ENCODE data around the gene AQP5.

The AQP5 gene

DNA sequence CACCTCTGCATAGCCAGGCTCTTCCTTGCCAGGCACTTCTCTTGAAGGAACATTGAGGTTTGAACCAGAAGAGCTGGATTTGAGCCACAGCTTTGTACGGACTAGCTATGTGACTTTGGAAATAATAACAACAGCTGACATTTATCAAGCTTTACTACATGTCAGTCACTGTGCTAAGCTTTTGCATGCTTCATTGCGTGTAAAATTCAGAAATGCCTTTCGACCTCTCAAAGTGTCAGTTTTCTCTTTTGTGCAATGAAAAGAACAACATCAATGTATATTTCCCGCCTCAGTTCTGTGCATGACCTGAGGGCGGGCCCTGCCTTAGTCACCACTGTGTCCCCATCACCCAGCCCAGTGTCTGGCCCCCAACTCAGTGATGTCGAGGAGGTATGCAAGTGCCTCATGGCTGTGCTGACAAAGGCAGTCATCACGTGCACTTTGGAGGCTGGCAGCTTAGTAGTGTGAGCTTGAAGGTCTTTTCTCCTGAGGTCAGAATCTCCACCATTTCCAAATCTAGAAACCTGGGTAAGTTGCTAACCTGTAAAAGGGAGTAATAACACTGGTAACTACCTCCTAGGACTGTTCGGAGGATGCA, 29.0 kb upstream of the AQP5 start:
- TF ChIP-seq, protein P1, sequence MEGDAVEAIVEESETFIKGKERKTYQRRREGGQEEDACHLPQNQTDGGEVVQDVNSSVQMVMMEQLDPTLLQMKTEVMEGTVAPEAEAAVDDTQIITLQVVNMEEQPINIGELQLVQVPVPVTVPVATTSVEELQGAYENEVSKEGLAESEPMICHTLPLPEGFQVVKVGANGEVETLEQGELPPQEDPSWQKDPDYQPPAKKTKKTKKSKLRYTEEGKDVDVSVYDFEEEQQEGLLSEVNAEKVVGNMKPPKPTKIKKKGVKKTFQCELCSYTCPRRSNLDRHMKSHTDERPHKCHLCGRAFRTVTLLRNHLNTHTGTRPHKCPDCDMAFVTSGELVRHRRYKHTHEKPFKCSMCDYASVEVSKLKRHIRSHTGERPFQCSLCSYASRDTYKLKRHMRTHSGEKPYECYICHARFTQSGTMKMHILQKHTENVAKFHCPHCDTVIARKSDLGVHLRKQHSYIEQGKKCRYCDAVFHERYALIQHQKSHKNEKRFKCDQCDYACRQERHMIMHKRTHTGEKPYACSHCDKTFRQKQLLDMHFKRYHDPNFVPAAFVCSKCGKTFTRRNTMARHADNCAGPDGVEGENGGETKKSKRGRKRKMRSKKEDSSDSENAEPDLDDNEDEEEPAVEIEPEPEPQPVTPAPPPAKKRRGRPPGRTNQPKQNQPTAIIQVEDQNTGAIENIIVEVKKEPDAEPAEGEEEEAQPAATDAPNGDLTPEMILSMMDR (IDR thresholded peaks at IDR 0.05; ENCODE audit: insufficient read depth, missing control alignments): no peak
- no peak for FAIRE-seq
- no peak for DNase-seq (ENCODE audit: insufficient read length, low spot score)

DNA sequence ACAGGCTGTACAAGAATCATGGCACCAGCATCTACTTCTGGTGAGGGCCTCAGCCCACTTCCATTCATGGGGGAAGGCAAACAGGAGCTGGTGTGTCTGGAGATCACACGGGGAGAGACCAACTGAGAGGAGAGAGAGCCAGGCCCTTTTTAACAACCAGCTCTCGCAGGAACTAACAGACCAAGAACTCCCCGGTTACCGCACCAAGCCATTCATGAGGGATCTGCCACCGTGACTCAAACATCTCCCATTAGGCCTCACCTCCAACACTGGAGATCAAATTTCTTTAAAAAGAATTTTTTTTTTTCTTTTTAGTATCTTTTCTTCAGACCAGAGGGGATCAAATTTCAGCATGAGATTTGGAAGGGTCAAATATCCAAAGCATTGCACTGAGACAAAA, 27.9 kb upstream of the AQP5 start:
- no peak for FAIRE-seq
- DNase-seq (ENCODE audit: insufficient read length, low spot score): no peak
- TF ChIP-seq, protein P1 (IDR thresholded peaks at IDR 0.05; ENCODE audit: insufficient read depth, missing control alignments): no peak

DNA sequence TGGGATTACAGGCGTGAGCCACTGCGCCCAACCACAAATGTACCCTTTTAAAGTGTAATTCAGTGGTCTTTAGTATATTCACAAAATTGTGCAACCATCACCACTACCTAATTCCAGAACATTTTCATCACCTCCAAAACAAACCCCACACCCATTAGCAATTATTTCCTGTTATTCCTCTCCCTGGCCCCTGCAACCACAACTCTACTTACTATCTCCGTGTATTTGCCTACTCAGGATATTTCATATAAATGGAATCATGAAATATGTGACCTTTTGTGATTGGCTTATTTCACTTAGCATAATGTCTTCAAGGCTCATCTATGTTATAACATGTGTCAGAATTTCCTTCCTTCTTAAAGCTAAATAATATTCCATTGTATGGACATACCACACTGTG, 27.2 kb upstream of the AQP5 start:
- FAIRE-seq (no peak), DNase-seq (ENCODE audit: insufficient read length, low spot score) (no peak)
- TF ChIP-seq, protein P1 (IDR thresholded peaks at IDR 0.05; ENCODE audit: insufficient read depth, missing control alignments): no peak

DNA sequence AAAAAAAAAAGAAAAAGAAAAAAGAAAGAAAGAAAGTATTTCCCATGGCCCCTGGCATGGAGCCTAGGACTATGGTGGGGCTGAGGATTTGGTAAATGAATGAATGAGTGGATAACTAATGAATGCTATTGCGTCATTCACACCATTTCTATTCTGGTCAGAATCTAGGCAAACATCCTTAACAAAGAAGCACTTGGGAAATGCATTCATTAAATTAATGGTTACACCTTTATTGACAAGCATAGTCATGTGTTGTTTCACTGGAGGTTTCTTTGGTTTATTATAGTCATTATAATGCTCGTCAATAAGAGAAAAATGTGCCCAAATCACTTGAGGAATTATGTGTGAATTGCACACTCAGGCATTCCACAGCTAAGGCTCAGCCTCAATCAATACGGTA, 24.7 kb upstream of the AQP5 start:
- TF ChIP-seq, protein P1 (IDR thresholded peaks at IDR 0.05; ENCODE audit: insufficient read depth, missing control alignments): no peak
- DNase-seq (ENCODE audit: insufficient read length, low spot score) (no peak), FAIRE-seq (no peak)

DNA sequence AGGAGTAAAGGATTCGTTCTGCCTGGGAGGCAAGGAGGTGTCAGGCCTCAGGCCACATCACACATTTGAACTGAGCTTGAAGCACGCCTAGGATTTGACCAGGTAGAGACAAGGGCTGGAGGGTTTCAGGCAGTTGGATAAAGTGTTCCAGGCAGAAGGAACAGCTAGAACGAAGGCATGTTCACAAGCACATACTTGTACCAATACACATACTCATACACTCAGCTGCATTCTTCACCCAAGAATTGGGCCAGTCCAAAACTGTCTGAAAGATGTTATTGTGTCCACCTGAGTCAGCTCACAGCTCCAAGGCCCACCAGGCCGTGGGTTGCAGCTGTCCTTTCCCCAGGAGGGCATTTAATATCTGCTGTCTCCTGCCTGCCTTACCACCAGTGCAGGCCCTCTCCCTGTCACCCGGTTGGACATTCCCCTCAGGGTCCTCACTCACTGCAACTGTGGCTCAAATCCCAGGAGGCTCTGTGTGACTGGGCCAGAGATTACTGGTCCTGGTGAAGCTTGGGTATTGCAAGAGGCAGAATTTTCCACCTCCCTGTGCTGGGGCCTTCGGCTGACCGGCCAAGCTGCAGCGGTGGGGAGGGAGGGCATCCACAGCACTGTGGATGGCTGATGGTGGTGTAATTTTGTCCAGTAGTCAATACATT, 23.9 kb upstream of the AQP5 start:
- no peak for FAIRE-seq
- TF ChIP-seq, protein P1 (IDR thresholded peaks at IDR 0.05; ENCODE audit: insufficient read depth, missing control alignments): no peak
- no peak for DNase-seq (ENCODE audit: insufficient read length, low spot score)

DNA sequence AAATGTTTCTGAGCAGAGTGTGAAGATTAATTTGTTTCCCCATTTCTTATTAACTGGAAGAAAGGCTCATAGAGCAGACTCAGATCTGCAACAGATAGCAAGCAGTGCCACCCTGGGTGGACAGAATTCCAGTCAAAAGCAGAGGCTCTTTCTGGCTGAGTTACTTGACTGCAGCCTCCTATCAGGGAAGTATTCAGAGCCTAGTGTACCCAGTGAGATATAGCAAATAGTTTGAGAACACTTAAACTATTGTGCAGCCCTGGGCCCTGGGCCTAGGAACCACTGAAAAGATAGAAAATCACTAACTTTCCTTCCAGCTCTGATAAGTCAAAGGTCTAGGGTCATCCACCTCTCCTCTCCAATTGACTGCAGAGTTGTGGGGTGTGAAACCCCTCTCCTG, 22.4 kb upstream of the AQP5 start:
- TF ChIP-seq, protein P1 (IDR thresholded peaks at IDR 0.05; ENCODE audit: insufficient read depth, missing control alignments): no peak
- DNase-seq (ENCODE audit: insufficient read length, low spot score) (no peak), FAIRE-seq (no peak)

DNA sequence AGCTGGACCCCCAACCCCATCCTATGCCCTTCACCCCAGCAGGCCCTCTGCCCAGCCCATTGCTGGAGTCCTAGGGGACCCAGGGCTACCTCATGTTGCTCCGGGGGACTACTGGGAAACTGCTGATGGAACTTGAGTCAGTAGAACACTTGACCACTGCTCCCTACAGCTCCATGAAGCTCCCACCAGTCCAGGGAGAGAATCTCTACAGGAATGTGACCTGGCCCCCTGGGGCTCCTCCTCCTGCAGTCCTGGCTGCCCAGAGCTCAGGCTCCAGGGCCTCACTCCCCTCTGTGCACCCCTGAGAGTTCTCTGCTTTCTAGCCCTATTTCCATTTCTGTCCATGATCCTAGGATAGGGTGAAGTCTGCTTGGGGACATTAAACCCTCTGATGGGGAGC, 22.0 kb upstream of the AQP5 start:
- TF ChIP-seq, protein P1 (IDR thresholded peaks at IDR 0.05; ENCODE audit: insufficient read depth, missing control alignments): no peak
- DNase-seq (ENCODE audit: insufficient read length, low spot score) (no peak), FAIRE-seq (no peak)
